Tibial artery (tissue), 4 donors: ENCODE data around the gene ARHGEF2.
"Not testable (repeated sequence)": the region's sequence is repeated elsewhere in the genome, so short reads cannot be mapped to it uniquely, and the experiment has no call there.

ENCODE experiments used
- DNase-seq, 2 donors: peaks; one replicate each; pipeline ENCODE4 v3.0.0-alpha.2; 2019
- H3K27ac ChIP-seq, 2 donors: fragments of 200-600 bp; sonication (generic) in 1 of 2; 1 replicate in 1 of 2; 2 replicates in 1 of 2; pipeline ENCODE4 v1.5.1; 2018 to 2019; ENCODE audit warnings: mild to moderate bottlenecking in 1 of 2
- H3K27me3 ChIP-seq, 2 donors: fragments of 200-600 bp; sonication (generic) in 1 of 2; one replicate each; pipeline versions ENCODE4 v1.5.1 to v1.6.0; 2016 to 2019
- H3K36me3 ChIP-seq, 3 donors: fragments of 200-600 bp; sonication (generic) in 2 of 3; one replicate each; pipeline ENCODE4 v1.5.1; 2016 to 2019; ENCODE audit warnings: mild to moderate bottlenecking in 2 of 3
- H3K4me1 ChIP-seq, 4 donors: fragments of 200-600 bp; sonication (generic) in 2 of 4; 1 replicate in 3 of 4; 2 replicates in 1 of 4; pipeline ENCODE4 v1.5.1; 2016 to 2019
- H3K4me3 ChIP-seq, 2 donors: fragments of 200-600 bp; sonication (generic) in 1 of 2; 1 replicate in 1 of 2; 2 replicates in 1 of 2; pipeline ENCODE4 v1.5.1; 2018 to 2019; ENCODE audit warnings: mild to moderate bottlenecking in 2 of 2
- H3K9me3 ChIP-seq, 3 donors: fragments of 200-600 bp; sonication (generic) in 1 of 3; one replicate each; pipeline ENCODE4 v1.5.1; 2016 to 2019
- intact Hi-C: fragments of 100-400 bp; cut with DNase I; formaldehyde crosslinking; loops from one replicate; pipeline ENCODE4 v1.15.0; 2023; ENCODE audit warnings: low total_unique reads
- TF ChIP-seq, protein P1 (sequence below), 2 experiments: fragments of 200-600 bp in 1 of 2; fragments of 450-650 bp in 1 of 2; IDR thresholded peaks; one replicate each; pipeline ENCODE4 v1.5.1; 2017 to 2019; ENCODE audit warnings: antibody characterized with exemption in 2 of 2, mild to moderate bottlenecking in 1 of 2, moderate library complexity in 1 of 2

The ARHGEF2 gene

GRCh38 chr1:155933591-155934096 is 44.7 kb downstream of the ARHGEF2 start:
- Histone ChIP-seq H3K9me3 (no peaks in the 10 kb centered on the region), H3K36me3 (peaks cover 11 to 38% (median 32%) of the 10 kb centered on the region in 3 donors), H3K4me3 (peak overlapping the region; percentile 78 to 84), H3K27ac (peak overlapping the region; percentile 89 to 94), H3K27me3 (no peaks in the 10 kb centered on the region), H3K4me1 (peaks cover 4 to 49% (median 40%) of the 10 kb centered on the region in 4 donors)
- TF ChIP-seq, protein P1, sequence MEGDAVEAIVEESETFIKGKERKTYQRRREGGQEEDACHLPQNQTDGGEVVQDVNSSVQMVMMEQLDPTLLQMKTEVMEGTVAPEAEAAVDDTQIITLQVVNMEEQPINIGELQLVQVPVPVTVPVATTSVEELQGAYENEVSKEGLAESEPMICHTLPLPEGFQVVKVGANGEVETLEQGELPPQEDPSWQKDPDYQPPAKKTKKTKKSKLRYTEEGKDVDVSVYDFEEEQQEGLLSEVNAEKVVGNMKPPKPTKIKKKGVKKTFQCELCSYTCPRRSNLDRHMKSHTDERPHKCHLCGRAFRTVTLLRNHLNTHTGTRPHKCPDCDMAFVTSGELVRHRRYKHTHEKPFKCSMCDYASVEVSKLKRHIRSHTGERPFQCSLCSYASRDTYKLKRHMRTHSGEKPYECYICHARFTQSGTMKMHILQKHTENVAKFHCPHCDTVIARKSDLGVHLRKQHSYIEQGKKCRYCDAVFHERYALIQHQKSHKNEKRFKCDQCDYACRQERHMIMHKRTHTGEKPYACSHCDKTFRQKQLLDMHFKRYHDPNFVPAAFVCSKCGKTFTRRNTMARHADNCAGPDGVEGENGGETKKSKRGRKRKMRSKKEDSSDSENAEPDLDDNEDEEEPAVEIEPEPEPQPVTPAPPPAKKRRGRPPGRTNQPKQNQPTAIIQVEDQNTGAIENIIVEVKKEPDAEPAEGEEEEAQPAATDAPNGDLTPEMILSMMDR (IDR thresholded peaks at IDR 0.05): no peak
- intact Hi-C loops: no loop called here
- DNase-seq: no peak

- H3K27ac ChIP-seq: peak overlapping the region in 1 of 2 donors; percentile 94
- TF ChIP-seq, protein P1 (IDR thresholded peaks at IDR 0.05): no peak
- peaks cover 4 to 45% (median 36%) of the 10 kb centered on the region in 4 donors for H3K4me1 ChIP-seq
- DNase-seq: no peak
- no peaks in the 10 kb centered on the region for H3K27me3 ChIP-seq
- intact Hi-C loops: no loop called here
- peaks cover 20 to 49% (median 42%) of the 10 kb centered on the region in 3 donors for H3K36me3 ChIP-seq
- no peaks in the 10 kb centered on the region for H3K9me3 ChIP-seq
- peak overlapping the region in 1 of 2 donors; percentile 84 for H3K4me3 ChIP-seq
Observed at GRCh38 chr1:155932487-155932886, 45.9 kb downstream of the ARHGEF2 start.

DNA sequence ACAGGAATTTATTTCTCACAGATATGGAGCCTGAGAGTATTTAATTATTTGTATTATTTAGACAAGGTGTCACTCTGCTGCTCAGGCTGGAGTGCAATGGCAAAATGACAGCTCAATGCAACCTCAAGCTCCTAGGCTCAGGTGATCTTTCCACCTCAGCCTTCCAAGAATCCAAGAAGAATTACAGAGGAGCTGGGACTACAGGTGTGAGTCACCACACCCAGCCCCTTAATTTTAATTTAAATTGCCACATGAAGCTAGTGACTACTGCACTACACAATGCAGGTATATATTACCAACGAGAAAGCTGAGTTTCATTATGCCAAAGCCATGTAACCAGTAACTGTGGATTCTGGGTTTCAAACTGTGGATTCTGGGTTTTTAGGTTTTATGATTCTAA is 46.3 kb downstream of the ARHGEF2 start:
- H3K36me3 ChIP-seq: peaks cover 23 to 53% (median 46%) of the 10 kb centered on the region in 3 donors
- TF ChIP-seq, protein P1 (IDR thresholded peaks at IDR 0.05): no peak
- intact Hi-C loops: no loop called here
- DNase-seq: no peak
- peak overlapping the region in 1 of 2 donors; percentile 84 for H3K4me3 ChIP-seq
- H3K27me3 ChIP-seq: no peaks in the 10 kb centered on the region
- no peaks in the 10 kb centered on the region for H3K9me3 ChIP-seq
- H3K4me1 ChIP-seq: peaks cover 4 to 45% (median 36%) of the 10 kb centered on the region in 4 donors
- H3K27ac ChIP-seq: no peak overlapping the region

GRCh38 chr1:155931332-155932038 is 46.9 kb downstream of the ARHGEF2 start:
- peaks cover 29 to 59% (median 52%) of the 10 kb centered on the region in 3 donors for H3K36me3 ChIP-seq
- no peaks in the 10 kb centered on the region for H3K9me3 ChIP-seq
- no peaks in the 10 kb centered on the region for H3K27me3 ChIP-seq
- TF ChIP-seq, protein P1 (IDR thresholded peaks at IDR 0.05): no peak
- H3K4me1 ChIP-seq: peaks cover 4 to 45% (median 36%) of the 10 kb centered on the region in 4 donors
- intact Hi-C loops: no loop called here
- H3K4me3 ChIP-seq: peak overlapping the region in 1 of 2 donors; percentile 24
- DNase-seq: no peak
- H3K27ac ChIP-seq: peak overlapping the region in 1 of 2 donors; percentile 18

DNA sequence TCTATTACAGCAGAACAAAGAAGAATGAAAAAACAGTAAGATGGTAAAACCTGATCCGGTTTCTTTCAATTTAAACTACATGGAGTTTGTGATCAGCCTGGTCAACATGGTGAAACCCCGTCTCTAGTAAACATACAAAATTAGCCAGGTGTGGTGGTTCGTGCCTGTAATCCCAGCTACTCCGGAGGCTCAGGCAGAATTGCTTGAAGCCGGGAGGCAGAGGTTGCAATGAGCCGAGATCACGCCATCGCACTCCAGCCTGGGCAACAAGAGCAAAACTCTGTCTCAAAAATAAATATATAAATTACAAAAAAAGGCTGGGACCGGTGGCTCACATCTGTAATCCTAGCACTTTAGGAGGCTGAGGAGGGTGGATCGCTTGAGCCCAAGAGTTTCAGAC is 47.6 kb downstream of the ARHGEF2 start:
- Histone ChIP-seq H3K36me3 (peaks cover 37 to 67% (median 60%) of the 10 kb centered on the region in 3 donors), H3K4me1 (peaks cover 4 to 45% (median 36%) of the 10 kb centered on the region in 4 donors), H3K4me3 (peak overlapping the region in 1 of 2 donors; percentile 24), H3K27ac (peak overlapping the region in 1 of 2 donors; percentile 18)
- DNase-seq, H3K27me3 ChIP-seq, H3K9me3 ChIP-seq, intact Hi-C loops: not testable (repeated sequence)

GRCh38 chr1:155929057-155929456 is 49.3 kb downstream of the ARHGEF2 start:
- no peaks in the 10 kb centered on the region for H3K27me3 ChIP-seq
- no peaks in the 10 kb centered on the region for H3K9me3 ChIP-seq
- TF ChIP-seq, protein P1 (IDR thresholded peaks at IDR 0.05): no peak
- intact Hi-C loops: no loop called here
- no peak overlapping the region for H3K27ac ChIP-seq
- H3K36me3 ChIP-seq: peaks cover 53 to 83% (median 76%) of the 10 kb centered on the region in 3 donors
- H3K4me1 ChIP-seq: peaks cover 4 to 40% (median 33%) of the 10 kb centered on the region in 4 donors
- no peak for DNase-seq
- no peak overlapping the region for H3K4me3 ChIP-seq
